Pulmonary artery endothelial cell (primary cell): Measurements from ENCODE around the gene NAT8L. TPM values are rescaled to one million over a fixed set of nuclear protein-coding genes. Genes with fewer than 3 reads are reported as not detected.
"Not testable (repeated sequence)": the region's sequence is repeated elsewhere in the genome, so short reads cannot be mapped to it uniquely, and the experiment has no call there.

Experiments
- DNase-seq: peaks from one replicate; pipeline ENCODE4 v3.0.0-alpha.2; 2011; ENCODE audit warnings: low read depth, low spot score
- total RNA-seq: library from RNA; depleted of rRNA; stranded (reverse); fragments of >200 nt; gene quantifications from 2 replicates; pipeline ENCODE4 v1.2.3, GENCODE V29; 2014

NAT8L gene
- total RNA-seq = 0.07 and 0.20 TPM in 2 replicates

GRCh38 chr4:2059046-2059725, at the start of gene NAT8L:
TSS of gene NAT8L (plus strand) at chr4:2059327. CDS start at chr4:2059512, 185 bp downstream.
- no peak for DNase-seq

DNA sequence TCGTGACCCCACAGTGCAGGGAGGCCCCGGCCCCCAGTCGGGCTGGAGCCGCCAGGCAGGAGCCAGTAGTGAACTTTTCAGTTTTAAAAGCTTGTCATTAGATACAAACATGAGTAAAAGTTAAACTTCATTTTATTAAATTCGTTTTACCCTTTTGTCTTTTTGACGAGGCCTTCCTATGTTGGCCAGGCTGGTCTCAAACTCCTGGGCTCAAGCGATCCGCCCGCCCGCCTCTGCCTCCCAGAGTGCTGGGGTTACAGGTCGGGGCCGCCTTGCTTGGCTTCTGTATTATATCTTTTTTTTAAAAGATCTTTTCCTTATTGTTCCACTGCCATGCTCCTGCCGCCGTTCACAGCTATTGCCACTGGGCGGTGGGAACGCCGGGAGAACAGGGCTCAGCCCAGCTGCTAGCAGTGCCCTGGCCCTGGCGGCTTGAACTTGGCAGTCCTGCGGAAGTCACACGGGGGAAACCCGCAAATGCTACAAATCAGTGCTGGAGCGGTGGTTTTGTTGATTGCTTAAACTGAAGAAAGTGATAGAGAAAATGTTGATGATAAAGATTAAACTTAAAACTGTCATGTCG, 49.4 kb upstream of the NAT8L start:
- DNase-seq = peak; percentile 47

- DNase-seq = no peak
Observed at GRCh38 chr4:2011583-2011982, 47.5 kb upstream of the NAT8L start.

DNA sequence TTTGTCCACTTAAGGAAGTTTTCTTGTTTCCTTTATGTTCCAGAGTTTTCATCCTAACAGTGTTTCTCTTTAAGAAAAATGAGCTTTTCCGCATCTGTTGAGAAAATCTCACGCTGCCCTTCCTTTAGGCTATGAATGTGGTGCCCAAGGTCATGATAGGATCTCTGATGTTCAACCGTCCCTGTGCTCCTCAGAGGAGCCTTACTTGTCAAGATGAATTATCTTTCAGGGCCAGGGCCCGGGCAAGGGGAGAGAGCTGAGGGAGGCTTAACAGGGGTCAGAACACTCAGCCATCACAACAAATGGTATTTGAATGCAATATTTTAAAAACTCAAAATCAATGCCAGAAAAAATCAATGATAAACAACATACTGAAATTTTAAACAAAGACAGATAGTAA, 44.1 kb upstream of the NAT8L start:
- no peak for DNase-seq

DNA sequence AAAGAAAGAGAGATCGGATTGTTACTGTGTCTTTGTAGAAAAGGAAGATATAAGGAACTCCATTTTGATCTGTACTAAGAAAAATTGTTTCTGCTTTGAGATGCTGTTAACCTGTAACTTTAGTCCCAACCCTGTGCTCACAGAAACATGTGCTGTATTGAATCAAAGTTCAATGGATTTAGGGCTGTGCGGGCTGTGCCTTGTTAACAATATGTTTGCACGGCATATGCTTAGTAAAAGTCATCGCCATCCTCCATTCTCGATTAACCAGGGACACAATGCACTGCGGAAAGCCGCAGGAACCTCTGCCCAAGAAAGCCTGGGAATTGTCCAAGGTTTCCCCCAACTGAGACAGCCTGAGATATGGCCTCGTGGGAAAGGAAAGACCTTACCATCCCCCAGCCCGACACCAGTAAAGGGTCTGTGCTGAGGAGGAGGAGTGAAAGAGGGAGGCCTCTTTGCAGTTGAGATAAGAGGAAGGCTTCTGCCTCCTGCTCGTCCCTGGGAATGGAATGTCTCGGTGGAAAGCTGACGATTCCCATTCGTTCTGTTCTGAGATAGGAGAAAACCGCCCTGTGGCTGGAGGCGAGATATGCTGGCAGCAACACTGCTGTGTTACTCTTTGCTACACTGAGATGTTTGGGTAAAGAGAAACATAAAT, 37.6 kb upstream of the NAT8L start:
- not testable (repeated sequence) for DNase-seq

GRCh38 chr4:2024683-2025082, 34.4 kb upstream of the NAT8L start:
- DNase-seq = no peak

DNA sequence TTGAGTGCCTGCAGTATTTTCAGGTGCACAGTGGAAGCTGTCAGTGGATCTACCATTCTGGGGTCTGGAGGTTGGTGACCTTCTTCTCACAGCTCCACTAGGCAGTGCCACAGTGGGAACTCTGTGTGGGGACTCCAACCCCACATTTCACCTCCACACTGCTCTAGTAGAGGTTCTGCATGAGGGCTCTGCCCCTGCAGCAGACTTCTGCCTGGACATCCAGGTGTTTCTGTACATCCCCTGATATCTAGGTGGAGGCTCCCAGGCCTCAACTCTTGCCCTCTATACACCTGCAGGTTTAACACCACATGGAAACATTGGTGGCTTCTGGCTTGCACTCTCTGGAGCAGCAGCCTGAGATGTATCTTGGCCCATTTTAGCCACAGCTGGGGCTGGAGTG, 33.3 kb upstream of the NAT8L start:
- no peak for DNase-seq

- DNase-seq = not testable (repeated sequence)
Observed at GRCh38 chr4:2027120-2027519, 32.0 kb upstream of the NAT8L start.

DNA sequence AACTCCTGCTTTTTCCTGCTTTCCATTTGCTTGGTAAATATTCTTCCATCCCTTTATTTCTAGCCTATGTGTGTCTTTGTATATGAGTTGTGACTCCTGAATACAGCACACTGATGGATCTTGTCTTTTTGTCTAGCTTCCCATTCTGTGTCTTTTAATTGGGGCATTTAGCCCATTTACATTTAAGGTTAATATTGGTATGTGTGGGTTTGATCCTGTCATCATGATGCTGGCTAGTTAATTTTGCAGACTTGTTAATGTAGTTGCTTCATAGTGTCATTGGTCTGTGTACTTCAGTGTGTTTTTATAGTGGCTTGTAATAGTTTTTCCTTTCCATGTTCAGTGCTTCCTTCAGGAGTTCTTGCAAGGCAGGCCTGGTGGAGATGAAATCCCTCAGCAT, 28.0 kb upstream of the NAT8L start:
- DNase-seq = not testable (repeated sequence)

DNA sequence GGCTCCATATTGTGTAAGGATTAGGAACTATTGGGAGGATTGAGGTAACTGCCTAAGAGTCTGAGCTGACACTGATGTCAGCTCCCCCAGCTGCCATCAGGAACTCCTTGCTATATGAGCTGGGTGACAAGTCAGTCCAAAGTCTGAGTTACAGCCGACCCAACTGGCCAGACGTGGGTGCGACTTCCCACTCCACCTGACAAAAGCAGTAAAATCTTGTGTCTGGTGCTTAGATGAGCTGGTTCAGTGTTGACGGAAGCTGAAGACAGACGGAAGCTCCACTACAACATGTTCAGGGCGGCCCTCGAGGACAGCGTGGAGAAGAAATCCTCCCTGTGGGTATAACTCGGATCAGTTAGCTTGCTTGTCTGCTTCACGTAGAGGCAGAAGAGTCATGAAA, 22.8 kb upstream of the NAT8L start:
- DNase-seq = no peak

- DNase-seq = no peak
Observed at GRCh38 chr4:2036866-2037265, 22.3 kb upstream of the NAT8L start.

DNA sequence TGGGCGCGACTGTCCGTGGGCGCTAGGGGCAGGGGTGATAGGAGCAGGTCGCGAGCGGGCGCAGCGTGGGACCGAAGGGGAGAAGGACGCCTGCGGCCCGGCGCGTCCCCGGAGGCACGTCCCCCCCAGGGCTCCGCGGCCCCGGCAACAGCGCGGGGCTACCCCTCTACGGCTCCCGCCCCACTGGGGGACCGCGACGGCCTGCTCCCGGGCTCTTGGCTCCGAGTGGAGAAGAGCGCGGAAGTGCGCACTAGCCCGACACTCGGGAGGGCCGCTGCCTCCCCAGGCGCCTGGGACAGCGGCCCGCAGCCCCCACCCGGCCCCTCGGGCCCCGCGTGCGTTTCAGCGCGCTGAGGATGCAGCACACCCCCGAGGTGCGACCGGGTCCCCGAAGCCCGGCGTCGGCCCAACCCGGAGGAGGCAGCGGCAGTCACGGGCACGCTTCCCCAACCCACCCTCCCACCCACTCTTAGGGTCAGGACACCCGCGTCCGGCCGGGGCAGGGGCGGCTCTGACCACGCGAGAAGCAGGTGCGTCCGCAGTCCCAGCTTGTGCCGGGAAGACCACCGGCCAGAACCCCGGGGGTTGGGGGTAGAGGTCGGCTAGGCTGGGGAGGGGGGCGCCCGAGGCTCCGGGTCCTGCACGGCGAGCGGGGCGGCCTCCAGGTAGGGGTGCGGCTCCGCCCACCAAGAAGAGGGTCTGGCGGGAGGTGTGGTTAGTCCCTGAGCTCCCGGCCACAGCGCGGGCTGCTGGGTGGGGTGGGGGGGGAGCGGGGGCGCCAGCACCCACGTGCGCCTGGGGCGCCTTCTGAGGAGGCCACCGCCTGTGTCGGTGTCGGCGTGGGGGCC, 18.5 kb upstream of the NAT8L start:
- no peak for DNase-seq

GRCh38 chr4:2041239-2042130, 17.6 kb upstream of the NAT8L start:
- DNase-seq = peak; percentile 13

DNA sequence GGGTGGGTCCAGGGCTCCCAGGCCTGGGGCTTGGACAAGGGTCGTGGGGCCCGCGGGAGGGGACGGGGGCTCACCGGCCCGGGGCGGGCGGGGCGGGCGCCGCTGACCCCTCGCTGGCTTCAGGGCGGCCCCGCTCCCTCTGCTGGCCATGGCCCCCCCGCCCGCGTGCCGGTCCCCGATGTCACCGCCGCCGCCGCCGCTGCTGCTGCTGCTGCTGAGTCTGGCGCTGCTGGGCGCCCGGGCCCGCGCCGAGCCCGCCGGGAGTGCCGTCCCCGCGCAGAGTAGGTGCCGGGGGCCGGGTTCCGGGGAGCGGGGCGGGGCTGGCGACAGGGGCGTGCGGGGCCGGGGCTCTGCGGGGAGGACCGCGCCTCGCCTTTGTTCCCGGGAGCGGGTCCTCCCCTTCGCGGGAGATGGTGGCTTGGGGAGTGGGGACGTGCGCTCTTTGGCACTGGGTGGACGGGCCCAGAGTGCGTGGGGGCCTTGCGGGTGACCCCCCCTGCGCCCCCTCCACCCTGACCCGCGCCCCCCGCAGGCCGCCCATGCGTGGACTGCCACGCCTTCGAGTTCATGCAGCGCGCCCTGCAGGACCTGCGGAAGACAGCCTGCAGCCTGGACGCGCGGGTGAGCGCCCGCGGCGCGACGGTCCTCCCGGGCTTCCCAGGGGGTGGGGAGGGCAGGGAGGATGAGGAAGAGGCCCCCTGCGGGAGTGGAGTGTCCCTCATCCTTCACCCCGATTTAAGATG, 16.8 kb upstream of the NAT8L start:
- DNase-seq = no peak

DNA sequence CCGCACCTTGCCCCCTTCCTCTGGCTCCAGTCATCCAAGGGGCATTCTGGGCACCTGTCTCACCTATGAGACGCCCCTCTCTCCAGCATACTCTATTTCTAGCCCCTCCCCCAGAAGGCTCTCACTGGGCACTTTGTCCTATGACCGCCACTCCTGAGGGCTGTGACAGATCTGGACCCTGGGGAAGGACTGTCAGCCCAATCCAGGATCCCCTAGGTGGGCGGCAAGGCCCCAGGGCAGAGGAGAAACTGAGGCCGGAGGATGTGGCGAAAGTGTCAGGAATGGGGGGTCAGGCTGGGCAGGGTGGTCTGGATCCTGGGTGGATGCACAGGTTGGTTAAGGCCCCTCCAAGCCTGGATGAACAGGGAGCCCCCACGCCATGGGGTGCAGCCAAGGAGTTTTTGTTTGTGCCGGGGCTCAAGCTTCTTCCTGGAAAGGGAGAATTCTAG, 16.2 kb upstream of the NAT8L start:
- DNase-seq = no peak

DNA sequence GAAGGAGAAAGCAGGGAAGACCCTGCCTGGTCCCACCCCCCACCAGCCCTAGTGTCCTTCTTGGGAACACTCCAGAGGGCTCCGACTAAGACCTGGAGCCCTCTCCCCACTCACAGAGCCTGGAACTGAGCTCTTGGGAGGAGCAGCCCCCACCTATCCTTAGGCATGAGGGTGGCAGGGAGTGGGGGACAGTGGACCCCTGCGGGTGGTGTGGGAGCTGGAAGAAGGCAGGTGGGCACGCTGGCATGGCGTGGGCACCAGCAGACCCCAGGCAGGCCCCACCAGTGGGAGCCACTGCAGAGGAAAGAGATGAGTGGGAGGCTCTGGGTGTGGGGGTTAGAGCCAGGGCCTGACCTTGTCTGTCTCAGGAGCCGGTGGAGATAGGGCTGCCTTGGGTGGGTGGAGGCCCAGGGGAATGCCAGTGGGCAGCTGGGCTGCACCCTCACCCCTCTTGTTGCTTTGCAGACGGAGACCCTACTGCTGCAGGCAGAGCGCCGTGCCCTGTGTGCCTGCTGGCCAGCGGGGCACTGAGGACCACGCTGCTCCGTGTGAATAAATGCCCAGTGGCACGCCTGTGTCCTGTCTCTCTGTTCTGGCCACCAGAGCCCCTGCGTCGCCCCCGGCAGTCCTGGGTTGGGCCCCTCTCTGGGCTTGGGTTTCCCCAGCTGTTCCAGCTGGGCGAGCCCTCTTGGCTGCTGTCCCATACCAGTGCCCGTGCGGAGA, 15.6 kb upstream of the NAT8L start:
- DNase-seq = no peak

DNA sequence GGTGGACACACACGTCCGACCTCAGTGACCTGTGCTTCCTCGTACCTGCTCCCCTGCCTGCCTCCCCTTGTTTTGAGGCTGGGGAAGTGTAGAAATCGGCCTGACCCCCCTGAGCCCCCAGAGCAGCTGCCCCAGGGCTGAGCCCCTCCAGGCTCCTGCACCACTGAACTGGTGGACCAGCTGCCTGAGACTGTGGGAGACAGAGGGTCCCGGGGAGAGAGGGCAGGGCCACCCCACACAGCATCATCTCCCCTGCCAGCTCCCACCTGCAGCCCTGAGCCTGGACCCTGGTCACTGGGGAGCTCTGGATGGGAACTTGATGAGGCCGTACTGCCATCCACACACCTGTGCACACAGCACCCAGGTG, 15.0 kb upstream of the NAT8L start:
- DNase-seq = no peak

DNA sequence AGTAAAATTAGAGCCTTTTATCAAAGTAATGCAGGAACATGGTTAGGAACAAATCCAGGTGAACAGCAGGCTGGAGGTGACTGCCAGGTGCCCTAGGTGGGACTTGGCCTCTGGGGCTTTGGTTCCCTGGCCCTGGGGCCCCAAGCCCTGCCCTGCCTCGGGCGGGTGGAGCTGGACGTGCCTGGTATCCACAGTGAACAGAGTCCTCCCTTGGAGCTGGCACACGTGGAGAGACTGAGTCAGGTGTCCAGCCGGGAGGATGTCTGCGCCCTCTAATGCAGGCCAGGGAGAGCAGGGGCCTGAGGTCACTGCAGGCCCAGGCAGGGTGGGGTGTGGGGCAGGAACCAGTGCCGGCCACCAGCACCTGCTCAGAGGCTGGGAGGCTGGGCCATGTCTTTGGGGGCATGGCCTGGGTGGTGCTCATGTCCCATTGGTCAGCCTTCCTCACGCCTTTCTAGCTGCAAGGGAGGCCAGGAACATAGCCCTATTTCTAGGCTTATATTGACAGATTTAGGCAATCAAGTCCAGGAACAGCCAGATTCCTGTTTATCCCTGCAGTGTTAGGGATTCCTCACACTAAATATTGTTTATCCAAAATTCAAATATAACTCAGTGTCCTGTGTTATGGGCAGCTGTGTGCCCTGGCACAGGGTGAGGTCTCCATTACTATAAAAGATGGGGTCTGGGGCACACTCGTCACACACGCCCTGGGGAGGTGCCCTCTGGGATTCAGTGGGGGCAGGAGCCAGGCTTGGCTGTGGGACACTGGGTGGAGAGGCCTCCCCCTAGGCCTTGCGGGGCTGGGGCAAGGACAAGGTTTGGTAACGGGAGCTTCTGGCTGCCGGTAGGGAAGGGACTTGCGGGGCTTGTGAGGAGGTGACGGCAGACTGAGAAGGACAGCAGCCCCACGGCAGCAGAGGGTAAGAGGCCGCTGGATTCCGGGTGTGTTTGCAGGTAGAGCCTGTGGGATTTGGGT, 14.3 kb upstream of the NAT8L start:
- no peak for DNase-seq
